Ishikawa (cell line): ENCODE measurements around the gene PLA2R1.

Source experiments
- EGR1 ChIP-seq: IDR thresholded peaks from 2 replicates; pipeline ENCODE4 v1.6.1; 2012
- EP300 ChIP-seq: IDR thresholded peaks from 2 replicates; pipeline ENCODE4 v1.6.1; 2012; ENCODE audit warnings: borderline replicate concordance
- YY1 ChIP-seq: IDR thresholded peaks from 2 replicates; pipeline ENCODE4 v1.6.1; 2012; ENCODE audit warnings: low read depth
- TF ChIP-seq, protein P1 (sequence below): IDR thresholded peaks from 2 replicates; pipeline ENCODE4 v1.6.1; 2012; ENCODE audit warnings: low read depth, mild to moderate bottlenecking

DNA sequence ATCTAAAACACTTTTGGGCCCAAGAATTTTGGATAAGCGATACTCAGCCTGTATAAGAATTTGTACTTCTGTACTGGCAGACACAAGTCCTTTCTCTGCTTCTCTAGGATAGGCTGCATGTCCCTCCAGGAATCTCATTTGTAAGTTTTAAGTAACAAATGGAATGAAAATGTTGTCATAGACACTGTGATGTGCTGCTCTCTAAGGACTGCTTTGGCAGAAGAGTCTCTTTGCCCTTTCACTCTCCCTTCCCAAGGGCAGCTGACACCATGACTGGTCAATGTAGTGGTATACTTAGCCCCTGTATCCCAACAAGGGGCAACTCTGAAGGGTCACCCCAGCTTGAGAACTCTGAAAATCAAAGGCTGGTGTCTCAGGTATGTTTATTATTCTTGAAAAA is 27.3 kb downstream of the PLA2R1 start:
- TF ChIP-seq, protein P1, sequence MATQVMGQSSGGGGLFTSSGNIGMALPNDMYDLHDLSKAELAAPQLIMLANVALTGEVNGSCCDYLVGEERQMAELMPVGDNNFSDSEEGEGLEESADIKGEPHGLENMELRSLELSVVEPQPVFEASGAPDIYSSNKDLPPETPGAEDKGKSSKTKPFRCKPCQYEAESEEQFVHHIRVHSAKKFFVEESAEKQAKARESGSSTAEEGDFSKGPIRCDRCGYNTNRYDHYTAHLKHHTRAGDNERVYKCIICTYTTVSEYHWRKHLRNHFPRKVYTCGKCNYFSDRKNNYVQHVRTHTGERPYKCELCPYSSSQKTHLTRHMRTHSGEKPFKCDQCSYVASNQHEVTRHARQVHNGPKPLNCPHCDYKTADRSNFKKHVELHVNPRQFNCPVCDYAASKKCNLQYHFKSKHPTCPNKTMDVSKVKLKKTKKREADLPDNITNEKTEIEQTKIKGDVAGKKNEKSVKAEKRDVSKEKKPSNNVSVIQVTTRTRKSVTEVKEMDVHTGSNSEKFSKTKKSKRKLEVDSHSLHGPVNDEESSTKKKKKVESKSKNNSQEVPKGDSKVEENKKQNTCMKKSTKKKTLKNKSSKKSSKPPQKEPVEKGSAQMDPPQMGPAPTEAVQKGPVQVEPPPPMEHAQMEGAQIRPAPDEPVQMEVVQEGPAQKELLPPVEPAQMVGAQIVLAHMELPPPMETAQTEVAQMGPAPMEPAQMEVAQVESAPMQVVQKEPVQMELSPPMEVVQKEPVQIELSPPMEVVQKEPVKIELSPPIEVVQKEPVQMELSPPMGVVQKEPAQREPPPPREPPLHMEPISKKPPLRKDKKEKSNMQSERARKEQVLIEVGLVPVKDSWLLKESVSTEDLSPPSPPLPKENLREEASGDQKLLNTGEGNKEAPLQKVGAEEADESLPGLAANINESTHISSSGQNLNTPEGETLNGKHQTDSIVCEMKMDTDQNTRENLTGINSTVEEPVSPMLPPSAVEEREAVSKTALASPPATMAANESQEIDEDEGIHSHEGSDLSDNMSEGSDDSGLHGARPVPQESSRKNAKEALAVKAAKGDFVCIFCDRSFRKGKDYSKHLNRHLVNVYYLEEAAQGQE: no peak
- TF ChIP-seq EGR1: no peak
- TF ChIP-seq YY1: no peak
- no peak for TF ChIP-seq EP300
